Liver (tissue), 2 donors: ENCODE measurements around the gene LMCD1.

Experiments used
- CTCF ChIP-seq: fragments of 150-350 bp; IDR thresholded peaks from 2 replicates; pipeline ENCODE4 v1.5.1; 2017; ENCODE audit warnings: improper control_type of control experiment, low read depth, low read length; ENCODE audit not compliant: missing input control
- YY1 ChIP-seq: IDR thresholded peaks from 2 replicates; pipeline ENCODE4 v1.6.1; 2016; ENCODE audit warnings: antibody characterized with exemption, mild to moderate bottlenecking
- donor health status: healthy.

- TF ChIP-seq CTCF: no peak
- TF ChIP-seq YY1: no peak
Measured at GRCh38 chr3:8499181-8499611, 2.4 kb upstream of the LMCD1 start.
